ENCODE measurements around the gene RAPGEF2. TPM values are rescaled to one million over a fixed set of nuclear protein-coding genes. Genes with fewer than 3 reads are reported as not detected.

Gene RAPGEF2
- total and polyA plus RNA-seq, 10 of the 15 experiments (the other 5 are each of a cell fraction or from before 2014, with no cell fraction given): 0.31 to 24.0 (median 2.9) TPM

DNA sequence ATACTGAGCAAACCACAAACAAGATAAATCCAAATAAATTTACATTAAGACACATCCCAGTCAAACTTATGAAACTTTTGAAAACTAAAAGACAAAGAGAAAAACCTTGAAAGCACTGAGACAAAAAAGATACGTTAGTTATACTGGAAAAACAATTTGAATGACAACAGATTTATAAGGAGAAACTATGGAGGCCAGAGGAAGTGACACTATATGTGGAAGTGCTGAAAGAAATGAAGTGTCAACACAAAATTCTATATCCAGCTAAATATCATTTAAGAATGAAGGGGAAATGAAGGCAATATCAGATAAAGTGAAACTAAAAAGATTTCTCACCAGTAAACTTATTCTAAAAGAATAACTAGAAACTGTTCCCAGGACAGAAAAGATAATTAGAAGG lies 283.7 kb downstream of the RAPGEF2 start:
- ChIA-PET RAD21 (ENCODE audit: unreplicated experiment) (no interaction called here), CTCF (interaction anchor here (0.7 kb wide), 2 partner anchors 438 to 492 kb away, joined by 3 read pairs; no protein-coding TSS in a partner anchor), POLR2A (interaction anchor here (1.0 kb wide), 1 partner anchor 10 kb away, joined by 3 read pairs; no protein-coding TSS in a partner anchor), SMC1A (ENCODE audit: uncharacterized antibody, unreplicated experiment) (no interaction called here)
- intact Hi-C loops (cut with micrococcal nuclease; ENCODE audit: unreplicated experiment): no loop called here
- in situ Hi-C loops (cut with MboI): no loop called here
- FAIRE-seq (no peak), ATAC-seq (no peak), DNase-seq (ENCODE audit: low read depth, low spot score) (no peak)
- H3K9ac ChIP-seq (ENCODE audit: control insufficient read depth, insufficient read depth, low read length): no peak overlapping the region
- H3K27me3 ChIP-seq (replicated peaks in 1 of 2; ENCODE audit: control insufficient read depth in 2 of 2, insufficient read depth in 2 of 2, low read length in 1 of 2): no peaks in the 10 kb centered on the region
- H3K36me3 ChIP-seq (ENCODE audit: control insufficient read depth in 2 of 2, insufficient read depth in 2 of 2, low read length in 1 of 2): no peaks in the 10 kb centered on the region
- H3K4me3 ChIP-seq: no peak overlapping the region
- H3K9me3 ChIP-seq (replicated peaks; ENCODE audit: control insufficient read depth, insufficient read depth, low read length): no peaks in the 10 kb centered on the region
- no peak overlapping the region for H3K27ac ChIP-seq (ENCODE audit: control insufficient read depth, insufficient read depth)
- H2AFZ ChIP-seq (ENCODE audit: control insufficient read depth, low read depth, low read length): no peak overlapping the region
- no peak overlapping the region for H3K4me2 ChIP-seq (ENCODE audit: control insufficient read depth, insufficient read depth)
- TF ChIP-seq CREB1 (IDR thresholded peaks at IDR 0.05; ENCODE audit: low read depth): no peak
- no peak for TF ChIP-seq MTA2 (IDR thresholded peaks at IDR 0.05; ENCODE audit: low read depth)
- TF ChIP-seq, protein P1, sequence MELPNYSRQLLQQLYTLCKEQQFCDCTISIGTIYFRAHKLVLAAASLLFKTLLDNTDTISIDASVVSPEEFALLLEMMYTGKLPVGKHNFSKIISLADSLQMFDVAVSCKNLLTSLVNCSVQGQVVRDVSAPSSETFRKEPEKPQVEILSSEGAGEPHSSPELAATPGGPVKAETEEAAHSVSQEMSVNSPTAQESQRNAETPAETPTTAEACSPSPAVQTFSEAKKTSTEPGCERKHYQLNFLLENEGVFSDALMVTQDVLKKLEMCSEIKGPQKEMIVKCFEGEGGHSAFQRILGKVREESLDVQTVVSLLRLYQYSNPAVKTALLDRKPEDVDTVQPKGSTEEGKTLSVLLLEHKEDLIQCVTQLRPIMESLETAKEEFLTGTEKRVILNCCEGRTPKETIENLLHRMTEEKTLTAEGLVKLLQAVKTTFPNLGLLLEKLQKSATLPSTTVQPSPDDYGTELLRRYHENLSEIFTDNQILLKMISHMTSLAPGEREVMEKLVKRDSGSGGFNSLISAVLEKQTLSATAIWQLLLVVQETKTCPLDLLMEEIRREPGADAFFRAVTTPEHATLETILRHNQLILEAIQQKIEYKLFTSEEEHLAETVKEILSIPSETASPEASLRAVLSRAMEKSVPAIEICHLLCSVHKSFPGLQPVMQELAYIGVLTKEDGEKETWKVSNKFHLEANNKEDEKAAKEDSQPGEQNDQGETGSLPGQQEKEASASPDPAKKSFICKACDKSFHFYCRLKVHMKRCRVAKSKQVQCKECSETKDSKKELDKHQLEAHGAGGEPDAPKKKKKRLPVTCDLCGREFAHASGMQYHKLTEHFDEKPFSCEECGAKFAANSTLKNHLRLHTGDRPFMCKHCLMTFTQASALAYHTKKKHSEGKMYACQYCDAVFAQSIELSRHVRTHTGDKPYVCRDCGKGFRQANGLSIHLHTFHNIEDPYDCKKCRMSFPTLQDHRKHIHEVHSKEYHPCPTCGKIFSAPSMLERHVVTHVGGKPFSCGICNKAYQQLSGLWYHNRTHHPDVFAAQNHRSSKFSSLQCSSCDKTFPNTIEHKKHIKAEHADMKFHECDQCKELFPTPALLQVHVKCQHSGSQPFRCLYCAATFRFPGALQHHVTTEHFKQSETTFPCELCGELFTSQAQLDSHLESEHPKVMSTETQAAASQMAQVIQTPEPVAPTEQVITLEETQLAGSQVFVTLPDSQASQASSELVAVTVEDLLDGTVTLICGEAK (IDR thresholded peaks at IDR 0.05; ENCODE audit: borderline replicate concordance): no peak
- no peak for TF ChIP-seq CHD1 (IDR thresholded peaks at IDR 0.05; ENCODE audit: low read depth, low read length)
- no peak for TF ChIP-seq CEBPB (IDR thresholded peaks at IDR 0.05; ENCODE audit: borderline replicate concordance in 1 of 2, low read depth in 2 of 2, low read length in 2 of 2)
- TF ChIP-seq, protein P2, sequence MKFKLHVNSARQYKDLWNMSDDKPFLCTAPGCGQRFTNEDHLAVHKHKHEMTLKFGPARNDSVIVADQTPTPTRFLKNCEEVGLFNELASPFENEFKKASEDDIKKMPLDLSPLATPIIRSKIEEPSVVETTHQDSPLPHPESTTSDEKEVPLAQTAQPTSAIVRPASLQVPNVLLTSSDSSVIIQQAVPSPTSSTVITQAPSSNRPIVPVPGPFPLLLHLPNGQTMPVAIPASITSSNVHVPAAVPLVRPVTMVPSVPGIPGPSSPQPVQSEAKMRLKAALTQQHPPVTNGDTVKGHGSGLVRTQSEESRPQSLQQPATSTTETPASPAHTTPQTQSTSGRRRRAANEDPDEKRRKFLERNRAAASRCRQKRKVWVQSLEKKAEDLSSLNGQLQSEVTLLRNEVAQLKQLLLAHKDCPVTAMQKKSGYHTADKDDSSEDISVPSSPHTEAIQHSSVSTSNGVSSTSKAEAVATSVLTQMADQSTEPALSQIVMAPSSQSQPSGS (IDR thresholded peaks at IDR 0.05; ENCODE audit: low read length): no peak
- TF ChIP-seq MAX (IDR thresholded peaks at IDR 0.05; ENCODE audit: low read depth, low read length): no peak
- TF ChIP-seq KDM1A (IDR thresholded peaks at IDR 0.05; ENCODE audit: borderline replicate concordance): no peak
- TF ChIP-seq TCF7 (IDR thresholded peaks at IDR 0.05; ENCODE audit: borderline replicate concordance): no peak
- WGBS (ENCODE audit: insufficient coverage, insufficient replicate concordance, low lambda C conversion rate, missing lambda C conversion rate): 7% methylated on average over 1 of the region's 1 CpG
- H4K20me1 ChIP-seq (ENCODE audit: control insufficient read depth, insufficient read depth): no peaks in the 10 kb centered on the region
- no TSS peak for BruUV-seq (replicated peaks)
- H3K4me1 ChIP-seq (ENCODE audit: control insufficient read depth, insufficient read depth, low read length): no peaks in the 10 kb centered on the region
- H3K79me2 ChIP-seq (ENCODE audit: control insufficient read depth, insufficient read depth, low read length): no peaks in the 10 kb centered on the region
